Measurements from ENCODE around the gene LCP2. TPM values are rescaled to one million over a fixed set of nuclear protein-coding genes. Genes with fewer than 3 reads are reported as not detected.

Gene LCP2
- polyA plus RNA-seq, 3 donors: 52.0 to 177 (median 89.5) TPM

- Mint-ChIP-seq H3K4me1 (no peaks in the 10 kb centered on the region), H3K36me3 (peaks cover 8 to 13% of the 10 kb centered on the region in 2 donors), H3K27ac (no peak overlapping the region), H3K9me3 (peaks cover 0 to under 1% (median 0%) of the 10 kb centered on the region in 7 donors), H3K27me3 (ENCODE audit: low read depth in 3 of 3) (no peaks in the 10 kb centered on the region), H3K4me3 (no peak overlapping the region)
- Histone ChIP-seq H3K27ac (ENCODE audit: low read depth in 1 of 2, low read length in 2 of 2) (no peak overlapping the region), H3K79me2 (ENCODE audit: insufficient read depth, low read length) (no peaks in the 10 kb centered on the region), H3K4me2 (replicated peaks; ENCODE audit: extremely low read depth, low read length, poor library complexity, severe bottlenecking) (no peak overlapping the region), H3K27me3 (ENCODE audit: control insufficient read depth in 2 of 2, insufficient read depth in 2 of 2, low read length in 2 of 2) (no peaks in the 10 kb centered on the region), H3K9ac (ENCODE audit: insufficient read depth, low read length, poor library complexity, severe bottlenecking) (no peak overlapping the region), H3K4me3 (replicated peaks in 1 of 3; ENCODE audit: low read depth in 2 of 3, low read length in 3 of 3) (no peak overlapping the region), H2AFZ (ENCODE audit: insufficient read depth, low read depth, low read length, poor library complexity, severe bottlenecking) (no peak overlapping the region), H3K4me1 (ENCODE audit: control insufficient read depth in 1 of 2, insufficient read depth in 2 of 2, low read length in 2 of 2) (no peaks in the 10 kb centered on the region), H3K36me3 (replicated peaks in 1 of 2; ENCODE audit: control insufficient read depth in 1 of 2, insufficient read depth in 2 of 2, low read length in 2 of 2) (no peaks in the 10 kb centered on the region), H3K9me3 (replicated peaks in 1 of 2; ENCODE audit: control insufficient read depth in 1 of 2, insufficient read depth in 1 of 2, low read length in 2 of 2) (no peaks in the 10 kb centered on the region), H4K20me1 (ENCODE audit: insufficient read depth, low read length) (no peaks in the 10 kb centered on the region)
- TF ChIP-seq CTCF (IDR thresholded peaks at IDR 0.05): no peak
- no peak for DNase-seq
- no CpG with 5 or more reads among the region's 1 CpG for WGBS (ENCODE audit: insufficient coverage)
- intact Hi-C loops (cut with micrococcal nuclease): no loop called here
These were observed 59.0 kb downstream of the LCP2 start for GRCh38 chr5:170238456-170239196.

- Histone ChIP-seq H4K20me1 (ENCODE audit: insufficient read depth, low read length) (no peaks in the 10 kb centered on the region), H2AFZ (ENCODE audit: insufficient read depth, low read depth, low read length, poor library complexity, severe bottlenecking) (no peak overlapping the region), H3K4me3 (replicated peaks in 1 of 3; ENCODE audit: low read depth in 2 of 3, low read length in 3 of 3) (no peak overlapping the region), H3K4me2 (replicated peaks; ENCODE audit: extremely low read depth, low read length, poor library complexity, severe bottlenecking) (no peak overlapping the region), H3K9me3 (replicated peaks in 1 of 2; ENCODE audit: control insufficient read depth in 1 of 2, insufficient read depth in 1 of 2, low read length in 2 of 2) (no peaks in the 10 kb centered on the region), H3K79me2 (ENCODE audit: insufficient read depth, low read length) (no peaks in the 10 kb centered on the region), H3K4me1 (ENCODE audit: control insufficient read depth in 1 of 2, insufficient read depth in 2 of 2, low read length in 2 of 2) (no peaks in the 10 kb centered on the region), H3K27me3 (ENCODE audit: control insufficient read depth in 2 of 2, insufficient read depth in 2 of 2, low read length in 2 of 2) (no peaks in the 10 kb centered on the region), H3K27ac (ENCODE audit: low read depth in 1 of 2, low read length in 2 of 2) (no peak overlapping the region), H3K9ac (ENCODE audit: insufficient read depth, low read length, poor library complexity, severe bottlenecking) (no peak overlapping the region), H3K36me3 (replicated peaks in 1 of 2; ENCODE audit: control insufficient read depth in 1 of 2, insufficient read depth in 2 of 2, low read length in 2 of 2) (no peaks in the 10 kb centered on the region)
- H3K4me1 Mint-ChIP-seq: no peaks in the 10 kb centered on the region
- H3K27me3 Mint-ChIP-seq (ENCODE audit: low read depth in 3 of 3): no peaks in the 10 kb centered on the region
- no peak overlapping the region for H3K4me3 Mint-ChIP-seq
- H3K9me3 Mint-ChIP-seq: peaks cover 0 to 2% (median 0%) of the 10 kb centered on the region in 7 donors
- no peak for TF ChIP-seq CTCF (IDR thresholded peaks at IDR 0.05)
- intact Hi-C loops (cut with micrococcal nuclease): no loop called here
- peaks cover 8 to 13% of the 10 kb centered on the region in 2 donors for H3K36me3 Mint-ChIP-seq
- 94% methylated on average over 3 of the region's 3 CpGs for WGBS (ENCODE audit: insufficient coverage)
- H3K27ac Mint-ChIP-seq: no peak overlapping the region
- no peak for DNase-seq
These were observed 61.4 kb downstream of the LCP2 start for GRCh38 chr5:170235876-170236864.
